ENCODE results near the gene OLFML2A. TPM values are rescaled to one million over a fixed set of nuclear protein-coding genes. Genes with fewer than 3 reads are reported as not detected.

Gene OLFML2A
- polyA plus RNA-seq, 1 donor from 2014 or later: 0.15 TPM

GRCh38 chr9:124743686-124744348 is 33.1 kb upstream of the OLFML2A start:
- H3K36me3 ChIP-seq (ENCODE audit: insufficient read depth, low read length): no peaks in the 10 kb centered on the region
- peaks cover 3% of the 10 kb centered on the region for H3F3A ChIP-seq (ENCODE audit: insufficient read depth, low read length, poor library complexity, severe bottlenecking)
- H4K20me1 ChIP-seq (ENCODE audit: insufficient read depth): no peaks in the 10 kb centered on the region
- H3K4me2 ChIP-seq (ENCODE audit: low read length): no peak overlapping the region
- H3K27ac ChIP-seq (ENCODE audit: low read length): no peak overlapping the region
- no peak for TF ChIP-seq RAD21 (conservative IDR thresholded peaks at IDR 0.05)
- TF ChIP-seq EP300 (conservative IDR thresholded peaks at IDR 0.05; ENCODE audit: poor library complexity, severe bottlenecking): no peak
- no peak for TF ChIP-seq TAF1 (IDR thresholded peaks at IDR 0.05; ENCODE audit: low read depth)
- TF ChIP-seq CTCF (IDR thresholded peaks at IDR 0.05; ENCODE audit: poor library complexity, severe bottlenecking): no peak
- no peak for TF ChIP-seq REST (IDR thresholded peaks at IDR 0.05; ENCODE audit: borderline replicate concordance)
- no peak for TF ChIP-seq SMC3 (conservative IDR thresholded peaks at IDR 0.05; ENCODE audit: poor library complexity)
- TF ChIP-seq POLR2AphosphoS5 (IDR thresholded peaks at IDR 0.05): no peak
- no peak for TF ChIP-seq MXI1 (conservative IDR thresholded peaks at IDR 0.05; ENCODE audit: poor library complexity, severe bottlenecking)
- TF ChIP-seq EZH2 (IDR thresholded peaks at IDR 0.05; ENCODE audit: borderline replicate concordance, insufficient read depth, low read length, poor library complexity, severe bottlenecking): no peak
- no peak overlapping the region for H2AFZ ChIP-seq (ENCODE audit: low read depth, low read length)
- H3K9ac ChIP-seq (ENCODE audit: low read length): no peak overlapping the region
- H3K27me3 ChIP-seq (ENCODE audit: insufficient read depth, low read depth, low read length): no peaks in the 10 kb centered on the region
- H3K9me2 ChIP-seq (ENCODE audit: insufficient read depth, low read length): no peaks in the 10 kb centered on the region
- H3K9me3 ChIP-seq (ENCODE audit: low read length): no peaks in the 10 kb centered on the region
- no peaks in the 10 kb centered on the region for H3K79me2 ChIP-seq (replicated peaks; ENCODE audit: insufficient read depth, low read length)
- no peak overlapping the region for H3K4me3 ChIP-seq (ENCODE audit: low read length)

GRCh38 chr9:124747065-124747464 is 29.9 kb upstream of the OLFML2A start:
- H3K9me2 ChIP-seq (ENCODE audit: insufficient read depth, low read length): no peaks in the 10 kb centered on the region
- no peaks in the 10 kb centered on the region for H3K9me3 ChIP-seq (ENCODE audit: low read length)
- no peaks in the 10 kb centered on the region for H4K20me1 ChIP-seq (ENCODE audit: insufficient read depth)
- H3K27ac ChIP-seq (ENCODE audit: low read length): no peak overlapping the region
- H3K4me3 ChIP-seq (ENCODE audit: low read length): no peak overlapping the region
- H2AFZ ChIP-seq (ENCODE audit: low read depth, low read length): no peak overlapping the region
- TF ChIP-seq CTCF (IDR thresholded peaks at IDR 0.05; ENCODE audit: poor library complexity, severe bottlenecking): no peak
- no peaks in the 10 kb centered on the region for H3K36me3 ChIP-seq (ENCODE audit: insufficient read depth, low read length)
- H3K4me2 ChIP-seq (ENCODE audit: low read length): no peak overlapping the region
- no peaks in the 10 kb centered on the region for H3K27me3 ChIP-seq (ENCODE audit: insufficient read depth, low read depth, low read length)
- no peak overlapping the region for H3K9ac ChIP-seq (ENCODE audit: low read length)
- peaks cover 3% of the 10 kb centered on the region for H3F3A ChIP-seq (ENCODE audit: insufficient read depth, low read length, poor library complexity, severe bottlenecking)
- peaks cover 2% of the 10 kb centered on the region for H3K79me2 ChIP-seq (replicated peaks; ENCODE audit: insufficient read depth, low read length)

Measured in neural cell (in vitro differentiated cells).